ENCODE data around the gene FNDC1.

The FNDC1 gene

GRCh38 chr6:159301277-159301676 lies 132.1 kb downstream of the FNDC1 start:
- no peaks in the 10 kb centered on the region for H3K9me3 ChIP-seq (ENCODE audit: insufficient read depth, low read length, severe bottlenecking)
- no peak overlapping the region for H3K4me2 ChIP-seq (ENCODE audit: insufficient read depth, low read length)
- TF ChIP-seq EZH2 (IDR thresholded peaks at IDR 0.05; ENCODE audit: borderline replicate concordance, low read depth, low read length, severe bottlenecking): no peak
- no peak for TF ChIP-seq CTCF (IDR thresholded peaks at IDR 0.05; ENCODE audit: borderline replicate concordance, extremely low read depth, low read length, poor library complexity, severe bottlenecking)
- no peaks in the 10 kb centered on the region for H3K4me1 ChIP-seq (ENCODE audit: insufficient read depth, low read length)
- no peak overlapping the region for H2AFZ ChIP-seq (ENCODE audit: low read depth, low read length)
- H3K9ac ChIP-seq (ENCODE audit: low read depth, low read length): no peak overlapping the region
- H4K20me1 ChIP-seq (ENCODE audit: insufficient read depth, low read length): no peaks in the 10 kb centered on the region
- peaks cover 27% of the 10 kb centered on the region for H3K27me3 ChIP-seq (ENCODE audit: insufficient read depth, low read length, poor library complexity)
- no peak overlapping the region for H3K4me3 ChIP-seq (ENCODE audit: low read depth in 1 of 2, low read length in 2 of 2)
- DNase-seq (no peak), ATAC-seq (ENCODE audit: insufficient read depth, low read depth) (no peak)
- H3K79me2 ChIP-seq (ENCODE audit: insufficient read depth, low read length): no peaks in the 10 kb centered on the region
- no peak overlapping the region for H3K27ac ChIP-seq (ENCODE audit: low read length)
- no peaks in the 10 kb centered on the region for H3K36me3 ChIP-seq (ENCODE audit: insufficient read depth, low read length)

GRCh38 chr6:159301810-159302593 lies 132.8 kb downstream of the FNDC1 start:
- ATAC-seq (ENCODE audit: insufficient read depth, low read depth): no peak
- Histone ChIP-seq H3K27me3 (ENCODE audit: insufficient read depth, low read length, poor library complexity) (peaks cover 22% of the 10 kb centered on the region), H2AFZ (ENCODE audit: low read depth, low read length) (no peak overlapping the region), H3K27ac (ENCODE audit: low read length) (no peak overlapping the region), H3K4me2 (ENCODE audit: insufficient read depth, low read length) (no peak overlapping the region), H3K4me1 (ENCODE audit: insufficient read depth, low read length) (no peaks in the 10 kb centered on the region), H4K20me1 (ENCODE audit: insufficient read depth, low read length) (no peaks in the 10 kb centered on the region), H3K79me2 (ENCODE audit: insufficient read depth, low read length) (no peaks in the 10 kb centered on the region), H3K9ac (ENCODE audit: low read depth, low read length) (no peak overlapping the region), H3K9me3 (ENCODE audit: insufficient read depth, low read length, severe bottlenecking) (no peaks in the 10 kb centered on the region), H3K36me3 (ENCODE audit: insufficient read depth, low read length) (no peaks in the 10 kb centered on the region), H3K4me3 (ENCODE audit: low read depth in 1 of 2, low read length in 2 of 2) (no peak overlapping the region)
- TF ChIP-seq EZH2 (IDR thresholded peaks at IDR 0.05; ENCODE audit: borderline replicate concordance, low read depth, low read length, severe bottlenecking) (no peak), CTCF (IDR thresholded peaks at IDR 0.05; ENCODE audit: borderline replicate concordance, extremely low read depth, low read length, poor library complexity, severe bottlenecking) (no peak)
- no peak for DNase-seq

- Histone ChIP-seq H3K27me3 (ENCODE audit: insufficient read depth, low read length, poor library complexity) (peaks cover 16% of the 10 kb centered on the region), H3K36me3 (ENCODE audit: insufficient read depth, low read length) (no peaks in the 10 kb centered on the region), H2AFZ (ENCODE audit: low read depth, low read length) (no peak overlapping the region), H3K4me1 (ENCODE audit: insufficient read depth, low read length) (no peaks in the 10 kb centered on the region), H3K9me3 (ENCODE audit: insufficient read depth, low read length, severe bottlenecking) (no peaks in the 10 kb centered on the region), H3K4me2 (ENCODE audit: insufficient read depth, low read length) (no peak overlapping the region), H3K9ac (ENCODE audit: low read depth, low read length) (no peak overlapping the region), H4K20me1 (ENCODE audit: insufficient read depth, low read length) (no peaks in the 10 kb centered on the region), H3K4me3 (ENCODE audit: low read depth in 1 of 2, low read length in 2 of 2) (no peak overlapping the region), H3K79me2 (ENCODE audit: insufficient read depth, low read length) (no peaks in the 10 kb centered on the region), H3K27ac (ENCODE audit: low read length) (no peak overlapping the region)
- TF ChIP-seq CTCF (IDR thresholded peaks at IDR 0.05; ENCODE audit: borderline replicate concordance, extremely low read depth, low read length, poor library complexity, severe bottlenecking): no peak
- no peak for TF ChIP-seq EZH2 (IDR thresholded peaks at IDR 0.05; ENCODE audit: borderline replicate concordance, low read depth, low read length, severe bottlenecking)
- ATAC-seq (ENCODE audit: insufficient read depth, low read depth): no peak
- no peak for DNase-seq
These were observed 133.4 kb downstream of the FNDC1 start for GRCh38 chr6:159302594-159302992.

All from DND-41 (cell line).